T-helper 2 cell treated with Interferon-gamma antibody and Interleukin-4, amounts not matched to agents 5 μg/mL and 100 μg/mL, for 36 hours (primary cell): Measurements from ENCODE around the gene TECTB.

Experiments used
- DNase-seq: peaks from one replicate; pipeline ENCODE4 v3.0.0; 2021; ENCODE audit warnings: low spot score
- H3K27ac Mint-ChIP-seq: one replicate; pipeline ENCODE4 v1.8.0; 2021; ENCODE audit warnings: mild to moderate bottlenecking, mixed read lengths
- H3K27me3 Mint-ChIP-seq: one replicate; pipeline ENCODE4 v1.8.0; 2021; ENCODE audit warnings: low read depth, mixed read lengths
- H3K36me3 Mint-ChIP-seq: one replicate; pipeline ENCODE4 v1.8.0; 2021; ENCODE audit warnings: low read depth, mixed read lengths
- H3K4me1 Mint-ChIP-seq: one replicate; pipeline ENCODE4 v1.8.0; 2021; ENCODE audit warnings: low read depth, mixed read lengths
- H3K4me3 Mint-ChIP-seq: one replicate; pipeline ENCODE4 v1.8.0; 2022; ENCODE audit warnings: mild to moderate bottlenecking, moderate library complexity, mixed read lengths
- H3K9me3 Mint-ChIP-seq: one replicate; pipeline ENCODE4 v1.8.0; 2021; ENCODE audit warnings: mixed read lengths

Gene TECTB

DNA sequence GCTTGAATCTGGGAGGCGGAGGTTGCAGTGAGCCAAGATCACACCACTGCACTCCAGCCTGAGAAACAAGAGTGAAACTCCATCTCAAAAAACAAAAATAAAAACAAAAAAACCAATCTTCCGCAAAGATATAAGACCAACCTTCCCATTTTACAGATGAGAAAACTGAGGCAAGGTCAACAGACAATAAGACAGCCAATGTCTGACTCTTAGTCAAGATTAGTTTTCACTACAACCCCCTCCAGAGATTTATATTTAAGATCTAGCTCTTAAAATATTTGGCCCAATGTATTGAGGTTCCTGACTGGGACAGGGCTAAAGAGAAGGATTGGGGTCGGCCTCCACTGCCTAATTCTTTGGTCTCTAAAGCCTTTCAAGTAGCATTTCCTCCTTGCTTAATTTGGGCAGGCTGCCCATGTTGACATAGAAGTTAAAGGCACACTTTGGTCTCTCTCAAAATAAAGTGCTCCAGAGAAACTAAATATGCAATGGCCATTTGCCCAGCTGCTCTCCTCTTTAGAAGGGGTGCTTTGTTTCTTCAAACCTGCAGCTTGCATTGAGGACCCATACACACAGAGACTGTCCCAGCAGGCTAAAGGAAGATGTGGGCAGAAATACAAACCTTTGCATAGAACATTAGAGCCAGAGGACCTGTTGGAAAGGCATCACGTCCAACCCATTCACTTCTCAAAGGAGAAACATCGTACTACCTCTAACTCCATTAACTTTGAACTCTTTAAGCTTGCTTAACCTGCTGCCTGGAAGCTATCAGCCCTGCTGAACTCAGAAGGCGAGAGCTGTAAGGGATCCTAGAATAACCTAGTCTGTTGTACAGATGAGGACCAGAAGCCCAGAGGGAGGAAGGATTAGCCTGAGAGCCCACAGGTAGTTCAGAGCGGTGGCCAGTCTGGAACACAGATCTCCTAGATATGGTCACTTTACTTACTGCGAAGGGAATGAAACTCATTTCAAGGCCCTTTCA lies 3.9 kb downstream of the TECTB start:
- DNase-seq = no peak
- Mint-ChIP-seq H3K4me1 (no peaks in the 10 kb centered on the region), H3K27me3 (peaks cover 6% of the 10 kb centered on the region), H3K9me3 (no peaks in the 10 kb centered on the region), H3K4me3 (no peak overlapping the region), H3K27ac (no peak overlapping the region), H3K36me3 (no peaks in the 10 kb centered on the region)

DNA sequence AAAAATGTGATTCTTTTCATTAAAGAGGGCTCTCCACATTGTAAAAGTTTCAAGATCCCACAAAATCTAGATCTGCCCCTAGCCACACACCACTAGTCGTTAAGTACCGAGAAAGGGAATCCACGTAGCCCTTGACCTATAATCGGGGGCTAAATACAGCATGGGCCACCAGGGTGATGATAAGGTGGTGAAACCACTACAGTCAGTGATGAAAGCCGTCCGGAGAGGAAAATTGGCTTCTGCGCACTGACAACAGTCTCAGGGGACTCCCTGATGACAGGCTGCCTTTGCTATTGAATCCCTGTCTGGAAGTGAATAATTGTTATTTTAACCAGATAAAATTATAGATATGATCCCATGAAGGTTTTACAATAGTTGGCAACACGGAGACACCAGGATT lies 4.6 kb downstream of the TECTB start:
- H3K27me3 Mint-ChIP-seq = peaks cover 6% of the 10 kb centered on the region
- DNase-seq = no peak
- no peaks in the 10 kb centered on the region for H3K36me3 Mint-ChIP-seq
- H3K9me3 Mint-ChIP-seq = no peaks in the 10 kb centered on the region
- H3K4me1 Mint-ChIP-seq = no peaks in the 10 kb centered on the region
- no peak overlapping the region for H3K4me3 Mint-ChIP-seq
- H3K27ac Mint-ChIP-seq = no peak overlapping the region

DNA sequence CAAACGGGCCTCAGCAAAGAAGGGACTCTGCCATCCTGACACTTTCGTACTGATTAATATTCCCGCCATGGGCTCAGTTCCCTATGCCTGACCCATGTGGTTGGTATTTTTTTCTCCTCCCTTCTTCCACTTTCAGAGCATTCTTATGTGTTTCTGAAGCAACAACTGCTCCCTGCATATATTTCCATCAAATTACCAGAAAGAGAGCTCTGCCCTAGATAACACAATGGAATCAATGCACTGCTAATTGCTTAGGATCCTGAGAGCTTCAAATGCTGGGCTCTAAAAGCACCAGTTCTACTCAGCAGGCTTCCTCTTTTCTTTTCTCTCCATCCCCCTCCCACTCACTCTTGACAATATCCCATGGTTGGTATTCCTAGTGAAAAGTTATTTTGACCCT lies 5.3 kb downstream of the TECTB start:
- Mint-ChIP-seq H3K4me1 (no peaks in the 10 kb centered on the region), H3K9me3 (no peaks in the 10 kb centered on the region), H3K36me3 (no peaks in the 10 kb centered on the region), H3K27ac (no peak overlapping the region), H3K4me3 (no peak overlapping the region), H3K27me3 (peaks cover 4% of the 10 kb centered on the region)
- DNase-seq = no peak

DNA sequence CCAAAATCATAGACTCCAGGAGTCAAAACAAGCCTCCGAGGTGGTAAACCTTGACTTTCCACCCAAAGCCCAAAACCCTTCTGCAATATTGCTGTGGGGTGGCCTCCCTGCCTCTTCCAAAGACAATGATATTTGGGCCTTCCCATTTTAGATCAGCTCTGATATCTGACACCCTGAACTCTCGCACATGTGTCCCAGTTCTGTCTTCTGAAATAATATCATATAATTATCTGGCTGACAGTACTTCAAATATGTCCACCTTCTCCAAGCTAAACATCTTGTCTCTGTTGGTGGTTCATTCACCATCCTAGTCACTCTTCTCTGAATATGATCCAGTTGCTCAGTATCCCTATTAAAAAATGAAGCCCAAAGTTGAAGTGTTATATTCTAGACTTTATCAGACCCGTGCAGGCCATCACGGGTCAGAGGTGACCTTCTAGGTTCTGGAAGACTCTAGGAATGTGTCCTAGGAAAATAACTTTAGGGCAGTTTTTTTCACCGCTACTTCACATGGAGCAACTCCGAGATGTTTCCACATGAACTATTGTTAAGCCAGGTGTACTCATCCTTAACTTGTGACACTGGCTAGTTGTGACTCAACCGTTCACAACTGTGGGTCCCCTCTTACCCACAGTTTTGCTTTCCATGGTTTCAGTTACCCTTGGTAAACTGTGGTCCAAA lies 6.3 kb downstream of the TECTB start:
- no peaks in the 10 kb centered on the region for H3K9me3 Mint-ChIP-seq

DNA sequence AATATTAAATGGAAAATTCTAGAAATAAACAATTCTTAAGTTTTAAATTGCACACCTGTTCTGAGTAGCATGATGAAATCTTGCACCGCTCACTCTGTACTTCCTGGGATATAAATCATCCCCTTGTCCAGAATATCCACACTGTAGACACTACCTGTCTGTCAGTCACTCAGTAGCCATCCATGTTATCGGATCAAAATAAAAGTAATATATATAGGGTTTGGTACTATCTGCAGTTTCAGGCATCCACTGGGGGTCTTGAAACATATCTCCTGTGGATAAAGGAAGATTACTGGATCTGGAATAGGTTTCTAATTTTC lies 6.8 kb downstream of the TECTB start:
- H3K4me3 Mint-ChIP-seq = no peak overlapping the region
- no peaks in the 10 kb centered on the region for H3K36me3 Mint-ChIP-seq
- DNase-seq = no peak
- H3K27me3 Mint-ChIP-seq = peaks cover 4% of the 10 kb centered on the region
- H3K9me3 Mint-ChIP-seq = no peaks in the 10 kb centered on the region
- no peaks in the 10 kb centered on the region for H3K4me1 Mint-ChIP-seq
- no peak overlapping the region for H3K27ac Mint-ChIP-seq

More for the DNA sequence above, 6.3 kb downstream of the TECTB start:
- Mint-ChIP-seq H3K27me3 (peaks cover 4% of the 10 kb centered on the region), H3K36me3 (no peaks in the 10 kb centered on the region), H3K4me1 (no peaks in the 10 kb centered on the region), H3K4me3 (no peak overlapping the region), H3K27ac (no peak overlapping the region)
- DNase-seq = no peak

DNA sequence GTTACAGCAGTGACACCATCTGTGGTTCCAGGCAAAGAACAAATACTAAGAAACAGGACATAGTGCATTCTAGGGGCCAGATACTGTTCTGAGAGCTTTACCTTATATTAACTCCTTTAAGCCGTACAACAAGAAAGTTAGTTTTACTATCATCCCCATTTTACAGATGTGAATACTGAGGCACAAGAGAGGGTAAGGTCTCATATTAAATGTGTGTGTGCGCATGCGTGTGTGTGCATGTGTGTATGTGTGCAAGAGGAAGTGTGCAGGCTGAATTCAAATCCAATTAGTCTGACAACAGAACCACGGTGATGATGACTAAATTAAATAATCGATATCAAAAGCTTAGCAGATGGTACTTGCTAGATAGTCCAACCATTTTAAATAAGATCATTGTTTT lies 11.0 kb downstream of the TECTB start:
- Mint-ChIP-seq H3K36me3 (no peaks in the 10 kb centered on the region), H3K4me1 (no peaks in the 10 kb centered on the region), H3K27me3 (peaks cover 4% of the 10 kb centered on the region), H3K9me3 (no peaks in the 10 kb centered on the region), H3K27ac (no peak overlapping the region), H3K4me3 (no peak overlapping the region)
- no peak for DNase-seq

DNA sequence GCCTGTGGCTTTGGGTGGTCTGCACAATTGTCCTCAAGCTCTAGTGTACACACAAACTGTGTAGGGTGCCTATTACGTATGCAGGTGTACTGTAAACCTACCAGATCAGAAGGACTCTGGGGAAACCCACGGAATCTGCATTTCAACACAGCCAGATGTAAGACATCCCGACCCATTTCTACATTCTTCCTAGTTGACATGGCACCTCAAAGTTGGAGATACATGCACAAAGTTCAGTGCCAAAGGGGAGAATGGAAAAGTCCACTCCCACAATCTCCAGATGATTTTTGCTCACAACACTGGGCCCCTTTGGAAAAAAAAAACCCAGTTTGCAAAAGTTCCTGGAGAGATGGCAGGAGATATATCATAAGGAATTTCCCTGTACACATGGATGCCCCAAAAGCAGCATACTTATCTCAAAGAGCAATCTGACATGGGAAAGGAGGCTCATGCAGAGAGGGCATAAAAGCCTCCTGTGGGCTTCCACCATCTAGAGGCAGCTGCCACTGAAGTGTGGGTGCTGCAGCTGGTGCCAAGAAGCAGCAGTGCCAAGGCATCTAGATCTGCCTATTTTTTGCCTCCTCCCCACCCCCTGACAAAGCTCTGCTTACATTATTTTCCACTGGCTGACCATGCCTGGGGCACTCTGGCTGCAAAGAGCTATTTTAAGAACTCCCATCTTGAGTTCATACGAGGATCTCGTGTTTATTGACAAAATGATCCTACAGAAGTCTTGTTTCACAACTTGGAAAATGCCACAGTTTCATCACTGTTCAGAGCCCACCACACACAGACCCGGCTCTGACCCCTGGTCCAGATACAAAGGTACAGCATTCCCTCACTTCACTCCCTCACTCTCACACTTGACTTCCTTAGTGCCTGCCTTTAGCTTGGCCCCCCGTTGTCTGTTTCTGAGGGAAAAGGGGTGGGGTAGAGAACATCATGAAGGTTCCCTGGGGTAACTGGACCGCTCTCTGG lies 12.9 kb downstream of the TECTB start:
- no peak overlapping the region for H3K27ac Mint-ChIP-seq
- no peaks in the 10 kb centered on the region for H3K9me3 Mint-ChIP-seq
- H3K27me3 Mint-ChIP-seq = peaks cover 4% of the 10 kb centered on the region
- no peaks in the 10 kb centered on the region for H3K36me3 Mint-ChIP-seq
- no peak for DNase-seq
- no peaks in the 10 kb centered on the region for H3K4me1 Mint-ChIP-seq
- H3K4me3 Mint-ChIP-seq = no peak overlapping the region

DNA sequence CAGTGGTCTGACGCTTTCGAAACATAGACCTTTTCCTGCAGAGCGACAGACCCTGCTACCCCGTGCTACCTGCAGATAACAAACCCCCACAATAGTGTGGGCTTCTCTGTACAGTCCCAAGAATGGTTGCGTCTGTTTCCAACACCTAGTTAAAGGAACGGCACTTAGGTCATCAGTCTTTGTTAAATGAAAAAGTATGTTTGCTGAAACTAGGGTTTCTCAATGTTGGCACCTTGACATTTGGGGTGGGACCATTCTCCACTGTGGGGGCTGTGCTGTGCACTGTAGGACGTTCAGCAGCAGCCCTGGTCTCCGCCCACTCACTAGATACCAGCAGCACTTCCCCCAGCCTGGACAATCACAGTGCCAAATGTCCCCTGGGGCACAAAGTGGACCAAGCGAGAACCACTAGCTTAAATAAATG lies 13.7 kb downstream of the TECTB start:
- peaks cover 4% of the 10 kb centered on the region for H3K27me3 Mint-ChIP-seq
- H3K36me3 Mint-ChIP-seq = no peaks in the 10 kb centered on the region
- no peaks in the 10 kb centered on the region for H3K9me3 Mint-ChIP-seq
- no peak overlapping the region for H3K27ac Mint-ChIP-seq
- H3K4me3 Mint-ChIP-seq = no peak overlapping the region
- no peak for DNase-seq
- H3K4me1 Mint-ChIP-seq = no peaks in the 10 kb centered on the region

DNA sequence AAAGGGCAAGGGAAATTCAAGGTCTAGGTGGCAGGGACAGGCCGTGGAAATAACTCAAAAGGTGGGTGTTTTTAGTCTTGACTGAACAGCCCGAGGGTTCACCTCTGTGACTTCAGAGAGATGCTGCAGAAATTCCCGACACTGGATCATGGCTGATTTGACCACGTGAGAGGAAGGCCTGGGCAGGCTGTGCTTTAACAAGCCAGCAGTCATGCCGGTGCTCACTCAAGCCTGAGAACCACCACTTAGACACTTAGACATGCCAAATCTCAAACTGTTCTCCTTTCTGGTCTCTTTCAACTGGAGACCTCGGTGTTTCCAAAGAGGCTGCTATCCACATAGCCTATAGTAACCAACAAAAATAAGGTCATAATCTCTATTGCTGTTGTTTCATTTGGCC lies 15.4 kb downstream of the TECTB start:
- DNase-seq = no peak
- no peaks in the 10 kb centered on the region for H3K4me1 Mint-ChIP-seq
- H3K9me3 Mint-ChIP-seq = no peaks in the 10 kb centered on the region
- no peak overlapping the region for H3K4me3 Mint-ChIP-seq
- H3K36me3 Mint-ChIP-seq = no peaks in the 10 kb centered on the region
- H3K27me3 Mint-ChIP-seq = peaks cover 4% of the 10 kb centered on the region
- H3K27ac Mint-ChIP-seq = no peak overlapping the region

DNA sequence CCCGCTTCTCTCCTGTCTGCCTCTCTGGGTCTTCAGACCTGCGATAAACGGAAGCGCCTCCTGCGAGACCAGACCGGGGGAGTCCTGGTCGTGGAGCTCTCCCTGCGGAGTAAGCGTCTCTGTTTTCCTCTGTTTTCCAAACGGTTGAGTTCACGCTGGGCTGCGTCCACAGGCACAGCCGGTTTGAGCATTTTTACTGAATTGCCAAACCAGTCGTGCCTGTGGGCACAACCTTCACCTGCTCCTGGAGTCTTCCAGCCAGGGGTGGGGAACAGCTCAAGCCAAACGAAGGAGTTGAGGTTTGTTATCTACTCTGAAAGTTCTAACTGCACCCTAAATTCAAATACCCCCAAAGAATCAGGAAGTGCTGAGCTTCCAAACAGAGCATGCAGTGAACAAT lies 16.3 kb downstream of the TECTB start:
- H3K27ac Mint-ChIP-seq = no peak overlapping the region

DNA sequence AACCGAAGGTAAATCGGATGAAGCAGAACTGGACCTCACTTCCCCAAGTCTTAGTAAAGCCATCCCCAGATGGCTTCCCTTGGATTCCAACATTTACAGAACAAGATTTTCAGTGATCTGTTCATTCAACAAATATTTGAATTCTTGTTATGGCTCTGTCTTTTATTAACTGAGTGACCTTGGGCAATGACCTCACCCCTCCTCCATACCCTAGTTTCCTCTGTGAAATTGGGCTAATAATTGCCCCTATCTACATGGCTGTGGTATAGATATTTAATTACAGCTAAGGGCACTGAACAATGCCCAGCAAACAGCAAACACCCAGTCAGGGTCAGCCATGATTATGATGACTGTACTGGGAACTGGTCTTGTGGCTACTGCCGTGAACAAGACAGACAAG lies 19.1 kb downstream of the TECTB start:
- Mint-ChIP-seq H3K4me1 (no peaks in the 10 kb centered on the region), H3K9me3 (no peaks in the 10 kb centered on the region), H3K27me3 (peaks cover 11% of the 10 kb centered on the region), H3K4me3 (no peak overlapping the region), H3K27ac (no peak overlapping the region), H3K36me3 (no peaks in the 10 kb centered on the region)
- DNase-seq = no peak

More for the DNA sequence above, 16.3 kb downstream of the TECTB start:
- H3K4me1 Mint-ChIP-seq = no peaks in the 10 kb centered on the region
- no peaks in the 10 kb centered on the region for H3K36me3 Mint-ChIP-seq
- H3K4me3 Mint-ChIP-seq = no peak overlapping the region
- H3K27me3 Mint-ChIP-seq = peaks cover 4% of the 10 kb centered on the region
- no peak for DNase-seq
- no peaks in the 10 kb centered on the region for H3K9me3 Mint-ChIP-seq

DNA sequence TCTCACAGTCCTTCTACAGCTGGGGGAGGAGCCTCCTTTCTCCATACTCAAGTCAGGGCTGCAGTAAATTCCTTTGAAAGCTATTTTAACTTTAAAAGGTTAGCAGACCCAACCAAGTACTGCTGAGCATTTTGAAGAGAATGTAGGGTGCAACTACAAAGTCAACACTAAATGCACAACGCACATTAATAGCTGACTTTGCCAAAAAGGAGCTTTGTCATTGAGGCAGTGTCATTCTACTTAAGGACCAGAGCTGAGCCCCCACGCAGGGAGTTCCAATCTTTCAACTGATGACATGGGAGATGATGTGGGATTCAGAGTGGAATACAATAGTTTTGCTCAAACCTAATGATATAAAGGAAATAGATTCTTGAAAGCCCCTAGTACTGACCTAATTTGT lies 20.3 kb downstream of the TECTB start:
- Mint-ChIP-seq H3K36me3 (no peaks in the 10 kb centered on the region), H3K4me3 (no peak overlapping the region), H3K27me3 (peaks cover 14% of the 10 kb centered on the region), H3K27ac (no peak overlapping the region), H3K9me3 (no peaks in the 10 kb centered on the region), H3K4me1 (no peaks in the 10 kb centered on the region)
- no peak for DNase-seq

DNA sequence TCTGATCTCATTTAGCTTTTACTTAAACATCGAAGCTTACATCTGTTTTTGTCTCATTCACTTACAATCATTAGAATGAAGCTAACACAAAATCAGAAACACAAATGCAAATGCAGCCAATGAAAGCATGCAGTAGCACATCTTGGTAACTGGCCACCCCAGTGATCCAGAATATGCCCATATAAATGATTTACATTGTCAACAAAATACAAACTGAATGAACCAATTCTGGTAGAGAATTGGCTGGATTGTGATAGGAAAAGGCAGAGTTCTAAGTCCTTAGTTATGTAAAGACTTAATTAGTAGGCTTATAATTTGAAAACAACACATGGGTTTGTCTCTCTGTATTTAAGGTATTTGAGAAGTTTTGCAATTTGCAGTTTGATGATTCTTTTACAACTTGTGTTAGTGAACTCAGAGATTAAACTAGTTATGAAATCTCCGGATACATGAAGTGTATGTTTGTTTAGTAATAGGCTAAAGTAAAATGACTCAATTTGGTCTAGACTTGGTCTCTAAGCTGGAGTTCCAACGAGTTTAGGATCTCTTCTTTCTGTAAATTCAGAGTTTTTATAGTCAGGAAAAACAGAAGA lies 21.2 kb downstream of the TECTB start:
- Mint-ChIP-seq H3K27ac (no peak overlapping the region), H3K9me3 (no peaks in the 10 kb centered on the region), H3K36me3 (no peaks in the 10 kb centered on the region), H3K4me1 (no peaks in the 10 kb centered on the region), H3K27me3 (peaks cover 14% of the 10 kb centered on the region), H3K4me3 (no peak overlapping the region)
- DNase-seq = no peak
